Endothelial cell of umbilical vein (primary cell): Measurements from ENCODE around the gene DLGAP1. TPM values are rescaled to one million over a fixed set of nuclear protein-coding genes. Genes with fewer than 3 reads are reported as not detected.

Experiments
- BruUV-seq: library from RNA; stranded (reverse); fragments of 400-500 nt; replicated peaks from 2 replicates; lab custom pipeline; 2021; lab: Mats Ljungman, UMichigan
- CTCF ChIA-PET: fragments of 300-600, 350-600 bp; sonication (Branson Sonifier 250); formaldehyde crosslinking; loops from one replicate; lab custom pipeline; 2021; ENCODE audit warnings: antibody characterized with exemption, inconsistent platforms; lab: Charles Lee
- POLR2A ChIA-PET: fragments of 300-600, 350-600 bp; sonication (Branson Sonifier 250); formaldehyde crosslinking; loops from one replicate; lab custom pipeline; 2021; ENCODE audit warnings: antibody characterized with exemption, inconsistent platforms; lab: Charles Lee
- DNase-seq: peaks from one replicate; pipeline ENCODE4 v3.0.0-alpha.2; 2011; ENCODE audit warnings: low read depth, low spot score
- FAIRE-seq: peaks from 2 replicates; lab custom pipeline; 2011; peaks lifted over from hg19 to GRCh38; lab: Jason Lieb, UNC
- H2AFZ ChIP-seq: 2 replicates; pipeline ENCODE4 v1.6.0; 2012; ENCODE audit warnings: low read depth, low read length, control low read depth, inconsistent platforms
- H3K27ac ChIP-seq: 2 replicates; pipeline ENCODE4 v1.5.1; 2011; ENCODE audit warnings: low read depth, mild to moderate bottlenecking, control low read depth, low read length, moderate library complexity; ENCODE audit not compliant: insufficient read depth
- H3K27me3 ChIP-seq, 2 experiments: 2 replicates each; pipeline versions ENCODE4 v1.6.0 to v1.6.1; 2011; ENCODE audit warnings: low read length in 2 of 2, mixed read lengths in 1 of 2; ENCODE audit not compliant: control insufficient read depth in 2 of 2, insufficient read depth in 2 of 2
- H3K36me3 ChIP-seq, 2 experiments: 2 replicates in 1 of 2; 3 replicates in 1 of 2; pipeline ENCODE4 v1.5.1; 2011; ENCODE audit warnings: low read length in 2 of 2, mild to moderate bottlenecking in 1 of 2, moderate library complexity in 1 of 2; ENCODE audit not compliant: control insufficient read depth in 2 of 2, insufficient read depth in 2 of 2; ENCODE audit errors: extremely low read depth in 1 of 2
- H3K4me1 ChIP-seq: 3 replicates; pipeline ENCODE4 v1.5.1; 2011; ENCODE audit warnings: mild to moderate bottlenecking, low read length; ENCODE audit not compliant: control insufficient read depth, insufficient read depth; ENCODE audit errors: extremely low read depth
- H3K4me2 ChIP-seq: 2 replicates; pipeline ENCODE4 v1.6.1; 2011; ENCODE audit warnings: low read length, control low read depth, mixed read lengths; ENCODE audit not compliant: insufficient read depth
- H3K4me3 ChIP-seq, 3 experiments: fragments of 200-600 bp in 1 of 3; sonication (generic), shearing (Covaris generic) in 1 of 3; replicated peaks in 1 of 3; 2 replicates each; pipeline ENCODE4 v1.5.1; 2011 to 2016; ENCODE audit warnings: control low read depth in 3 of 3, low read length in 3 of 3, mild to moderate bottlenecking in 2 of 3, inconsistent platforms in 1 of 3, low read depth in 1 of 3, moderate library complexity in 1 of 3; ENCODE audit not compliant: insufficient read depth in 1 of 3
- H3K79me2 ChIP-seq: 2 replicates; pipeline ENCODE4 v1.6.0; 2012; ENCODE audit warnings: low read length, inconsistent platforms; ENCODE audit not compliant: control insufficient read depth, insufficient read depth
- H3K9ac ChIP-seq: replicated peaks from 2 replicates; pipeline ENCODE3; 2011; ENCODE audit warnings: low read length, control low read depth; ENCODE audit not compliant: insufficient read depth; ENCODE audit errors: extremely low read depth
- H3K9me1 ChIP-seq: replicated peaks from 3 replicates; pipeline ENCODE4 v1.6.0; 2011; ENCODE audit warnings: mild to moderate bottlenecking, low read length; ENCODE audit not compliant: control insufficient read depth, insufficient read depth; ENCODE audit errors: extremely low read depth
- H3K9me3 ChIP-seq: replicated peaks from 2 replicates; pipeline ENCODE4 v1.5.1; 2012; ENCODE audit warnings: low read length, inconsistent platforms; ENCODE audit not compliant: control insufficient read depth, insufficient read depth
- H4K20me1 ChIP-seq: replicated peaks from 2 replicates; pipeline ENCODE3; 2011; ENCODE audit warnings: mild to moderate bottlenecking, low read length; ENCODE audit not compliant: control insufficient read depth, insufficient read depth; ENCODE audit errors: extremely low read depth
- CTCF ChIP-seq, 2 donors: IDR thresholded peaks; 1 replicate in 1 of 2; 2 replicates in 1 of 2; pipeline ENCODE4 v1.5.1; 2011; ENCODE audit warnings: low read length in 2 of 2, mild to moderate bottlenecking in 2 of 2, moderate library complexity in 2 of 2, control low read depth in 1 of 2, inconsistent platforms in 1 of 2, low read depth in 1 of 2; ENCODE audit not compliant: insufficient read depth in 1 of 2; ENCODE audit errors: extremely low read depth in 1 of 2
- EZH2 ChIP-seq: IDR thresholded peaks from 2 replicates; pipeline ENCODE4 v1.6.1; 2012; ENCODE audit warnings: borderline replicate concordance, low read depth, mild to moderate bottlenecking, moderate library complexity, low read length, inconsistent platforms; ENCODE audit not compliant: severe bottlenecking
- FOS ChIP-seq: IDR thresholded peaks from 2 replicates; pipeline ENCODE4 v1.6.1; 2011; ENCODE audit warnings: mild to moderate bottlenecking, low read length, moderate library complexity, borderline replicate concordance; ENCODE audit not compliant: insufficient read depth
- GATA2 ChIP-seq: IDR thresholded peaks from 2 replicates; pipeline ENCODE4 v1.7.0; 2011; ENCODE audit warnings: low read depth, mild to moderate bottlenecking, moderate library complexity, mixed read lengths, low read length; ENCODE audit not compliant: insufficient read length, insufficient read depth
- JUN ChIP-seq: IDR thresholded peaks from 2 replicates; pipeline ENCODE4 v1.6.1; 2011; ENCODE audit warnings: borderline replicate concordance, low read depth; ENCODE audit not compliant: insufficient read length, insufficient read depth
- MYC ChIP-seq: IDR thresholded peaks from one replicate; pipeline ENCODE4 v1.6.1; 2011; ENCODE audit warnings: mild to moderate bottlenecking, low read depth, low read length
- POLR2A ChIP-seq: IDR thresholded peaks from 2 replicates; pipeline ENCODE4 v1.6.1; 2012; ENCODE audit warnings: low read depth, mild to moderate bottlenecking, control low read depth, low read length
- POLR2AphosphoS5 ChIP-seq: IDR thresholded peaks from 2 replicates; pipeline ENCODE4 v1.6.1; 2012; ENCODE audit warnings: low read depth, mild to moderate bottlenecking, control low read depth, low read length, moderate library complexity; ENCODE audit not compliant: insufficient read depth
- dilution Hi-C: fragments of 300-500 bp; cut with MboI; formaldehyde crosslinking; loops from one replicate; pipeline ENCODE4 v1.15.0; 2019; ENCODE audit warnings: low sequenced_read_pairs; ENCODE audit not compliant: extremely low pct_ligation_motif_present
- intact Hi-C: fragments of 100-400 bp; cut with micrococcal nuclease; formaldehyde crosslinking; loops from one replicate; pipeline ENCODE4 v1.10.0; 2022
- polyA plus RNA-seq, 4 experiments: library from polyadenylated mRNA; depleted of rRNA in 3 of 4; stranded (reverse) in 3 of 4; unstranded in 1 of 4; fragments of >200 nt; gene quantifications; 2 replicates each; pipeline versions ENCODE4 v1.2.1 to v1.2.3, GENCODE V29; 2011 to 2012; ENCODE audit warnings: missing spikeins in 1 of 4
- total RNA-seq: library from RNA; stranded (reverse); gene quantifications from 2 replicates; pipeline ENCODE4 v1.2.3, GENCODE V29; 2021
- TF ChIP-seq, protein P1 (sequence below): IDR thresholded peaks from 2 replicates; pipeline ENCODE4 v1.6.1; 2011; ENCODE audit not compliant: insufficient read depth, insufficient read length

DLGAP1 gene
- total and polyA plus RNA-seq, 2 donors (not counting 3 experiments of a cell fraction or from before 2014, with no cell fraction given) = 0.04 TPM; not detected in 1

- no peaks in the 10 kb centered on the region for H3K79me2 ChIP-seq
- H3K27ac ChIP-seq = no peak overlapping the region
- POLR2A ChIA-PET = no interaction called here
- FAIRE-seq (no peak), DNase-seq (no peak)
- BruUV-seq = no TSS peak
- H3K4me2 ChIP-seq = no peak overlapping the region
- TF ChIP-seq JUN (no peak), FOS (no peak), POLR2AphosphoS5 (no peak), GATA2 (no peak), CTCF (IDR thresholded peaks at IDR 0.05; ENCODE audit: extremely low read depth in 1 of 2, insufficient read depth in 1 of 2, low read depth in 1 of 2, low read length in 2 of 2) (no peak), MYC (no peak), EZH2 (no peak), POLR2A (no peak)
- TF ChIP-seq, protein P1, sequence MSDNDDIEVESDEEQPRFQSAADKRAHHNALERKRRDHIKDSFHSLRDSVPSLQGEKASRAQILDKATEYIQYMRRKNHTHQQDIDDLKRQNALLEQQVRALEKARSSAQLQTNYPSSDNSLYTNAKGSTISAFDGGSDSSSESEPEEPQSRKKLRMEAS = no peak
- no peaks in the 10 kb centered on the region for H3K9me1 ChIP-seq
- intact Hi-C loops = no loop called here
- CTCF ChIA-PET = interaction anchor here (1.0 to 2.9 kb wide), 5 partner anchors 12 to 73 kb away, joined by 3 to 15 read pairs (median 5); no protein-coding TSS in a partner anchor
- no peaks in the 10 kb centered on the region for H3K36me3 ChIP-seq
- H3K4me1 ChIP-seq = no peaks in the 10 kb centered on the region
- H3K9ac ChIP-seq = no peak overlapping the region
- no peak overlapping the region for H3K4me3 ChIP-seq
- H2AFZ ChIP-seq = no peak overlapping the region
- peaks cover 4% of the 10 kb centered on the region in 2 experiments for H3K27me3 ChIP-seq
- dilution Hi-C loops = no loop called here
- H4K20me1 ChIP-seq = no peaks in the 10 kb centered on the region
- H3K9me3 ChIP-seq = no peaks in the 10 kb centered on the region
Measured at GRCh38 chr18:3845161-3845560, 609.9 kb downstream of the DLGAP1 start.
